Activated CD4-positive, alpha-beta T cell treated with anti-CD3 and anti-CD28 coated beads, Interleukin-2, amount 50 U/mL, for 1 hour (primary cell): ENCODE results near the gene KIF21A.
"Not testable (repeated sequence)": the region's sequence is repeated elsewhere in the genome, so short reads cannot be mapped to it uniquely, and the experiment has no call there.

Experiments
- DNase-seq: peaks from one replicate; pipeline ENCODE4 v3.0.0-alpha.2; 2020

The KIF21A gene

GRCh38 chr12:39343665-39344064, 99.3 kb downstream of the KIF21A start:
- DNase-seq = no peak

GRCh38 chr12:39341761-39342160, 101.2 kb downstream of the KIF21A start:
- no peak for DNase-seq

- DNase-seq = no peak
Observed at GRCh38 chr12:39341179-39341578, 101.7 kb downstream of the KIF21A start.

- no peak for DNase-seq
Observed at GRCh38 chr12:39332661-39333175, 110.2 kb downstream of the KIF21A start.

- no peak for DNase-seq
Observed at GRCh38 chr12:39331539-39332261, 111.2 kb downstream of the KIF21A start.

- no peak for DNase-seq
Observed at GRCh38 chr12:39329876-39330275, 113.0 kb downstream of the KIF21A start.

- DNase-seq = no peak
Observed at GRCh38 chr12:39329018-39329417, 113.9 kb downstream of the KIF21A start.

GRCh38 chr12:39327965-39328364, 115.0 kb downstream of the KIF21A start:
- no peak for DNase-seq

- no peak for DNase-seq
Observed at GRCh38 chr12:39327510-39327909, 115.4 kb downstream of the KIF21A start.

- DNase-seq = no peak
Observed at GRCh38 chr12:39319180-39319579, 123.7 kb downstream of the KIF21A start.

GRCh38 chr12:39314547-39314946, 128.4 kb downstream of the KIF21A start:
- no peak for DNase-seq

- DNase-seq = no peak
Observed at GRCh38 chr12:39309516-39309915, 133.4 kb downstream of the KIF21A start.

GRCh38 chr12:39301422-39301821, 141.5 kb downstream of the KIF21A start:
- DNase-seq = no peak

GRCh38 chr12:39300799-39301198, 142.1 kb downstream of the KIF21A start:
- DNase-seq = no peak

GRCh38 chr12:39297891-39298290, 145.0 kb downstream of the KIF21A start:
- DNase-seq = no peak

- DNase-seq = no peak
Observed at GRCh38 chr12:39296496-39296895, 146.4 kb downstream of the KIF21A start.

- DNase-seq = not testable (repeated sequence)
Observed at GRCh38 chr12:39295593-39295992, 147.3 kb downstream of the KIF21A start.

- DNase-seq = no peak
Observed at GRCh38 chr12:39294715-39295114, 148.2 kb downstream of the KIF21A start.

GRCh38 chr12:39292125-39292630, 150.7 kb downstream of the KIF21A start:
- no peak for DNase-seq

- no peak for DNase-seq
Observed at GRCh38 chr12:39287817-39288216, 155.1 kb downstream of the KIF21A start.

- no peak for DNase-seq
Observed at GRCh38 chr12:39287409-39287808, 155.5 kb downstream of the KIF21A start.

GRCh38 chr12:39278426-39278825, 164.5 kb downstream of the KIF21A start:
- no peak for DNase-seq

- no peak for DNase-seq
Observed at GRCh38 chr12:39277416-39277815, 165.5 kb downstream of the KIF21A start.

- no peak for DNase-seq
Observed at GRCh38 chr12:39275846-39276245, 167.1 kb downstream of the KIF21A start.
